ENCODE measurements around the gene RBM28. TPM values are rescaled to one million over a fixed set of nuclear protein-coding genes. Genes with fewer than 3 reads are reported as not detected.
A peak's percentile ranks its signal among the peaks of the same experiment; 100 is the strongest.

RBM28 gene
- total RNA-seq, 1 donor from 2014 or later, result 13.5 TPM

- DNase-seq (ENCODE audit: low spot score) (no peak), ATAC-seq (no peak)
Measured at GRCh38 chr7:128350708-128351295, 7.1 kb upstream of the RBM28 start.

GRCh38 chr7:128349466-128349825, 5.7 kb upstream of the RBM28 start:
- DNase-seq (ENCODE audit: low spot score), result no peak
- no peak for ATAC-seq

- ATAC-seq, result peak; percentile 40
- no peak for DNase-seq (ENCODE audit: low spot score)
Measured at GRCh38 chr7:128347647-128348097, 4.0 kb upstream of the RBM28 start.

- DNase-seq (ENCODE audit: low spot score), result no peak
- ATAC-seq, result no peak
Measured at GRCh38 chr7:128344431-128344774, 695 bp upstream of the RBM28 start.

- DNase-seq (ENCODE audit: low spot score) (no peak), ATAC-seq (no peak)
Measured at GRCh38 chr7:128341733-128342132, 2.0 kb downstream of the RBM28 start.

- DNase-seq (ENCODE audit: low spot score) (no peak), ATAC-seq (no peak)
Measured at GRCh38 chr7:128335730-128336129, 8.0 kb downstream of the RBM28 start.

GRCh38 chr7:128324368-128324680, 19.4 kb downstream of the RBM28 start:
- DNase-seq (ENCODE audit: low spot score) (no peak), ATAC-seq (no peak)

- DNase-seq (ENCODE audit: low spot score) (no peak), ATAC-seq (no peak)
Measured at GRCh38 chr7:128323459-128324367, 20.0 kb downstream of the RBM28 start.

- no peak for ATAC-seq
- no peak for DNase-seq (ENCODE audit: low spot score)
Measured at GRCh38 chr7:128323040-128323439, 20.7 kb downstream of the RBM28 start.

GRCh38 chr7:128322040-128322643, 21.6 kb downstream of the RBM28 start:
- DNase-seq (ENCODE audit: low spot score) (no peak), ATAC-seq (peak; percentile 83)

- no peak for ATAC-seq
- no peak for DNase-seq (ENCODE audit: low spot score)
Measured at GRCh38 chr7:128321044-128321422, 22.7 kb downstream of the RBM28 start.

- ATAC-seq (no peak), DNase-seq (ENCODE audit: low spot score) (no peak)
Measured at GRCh38 chr7:128318691-128319090, 25.0 kb downstream of the RBM28 start.

- ATAC-seq (no peak), DNase-seq (ENCODE audit: low spot score) (no peak)
Measured at GRCh38 chr7:128311013-128311412, 32.7 kb downstream of the RBM28 start.

- ATAC-seq (peak; percentile 52), DNase-seq (ENCODE audit: low spot score) (no peak)
Measured at GRCh38 chr7:128310499-128310898, 33.2 kb downstream of the RBM28 start.

GRCh38 chr7:128309976-128310375, 33.7 kb downstream of the RBM28 start:
- DNase-seq (ENCODE audit: low spot score), result no peak
- no peak for ATAC-seq

- DNase-seq (ENCODE audit: low spot score) (no peak), ATAC-seq (no peak)
Measured at GRCh38 chr7:128309124-128309523, 34.6 kb downstream of the RBM28 start.

- DNase-seq (ENCODE audit: low spot score) (no peak), ATAC-seq (no peak)
Measured at GRCh38 chr7:128307061-128307460, 36.6 kb downstream of the RBM28 start.

- no peak for ATAC-seq
- no peak for DNase-seq (ENCODE audit: low spot score)
Measured at GRCh38 chr7:128304212-128304611, 39.5 kb downstream of the RBM28 start.

- ATAC-seq, result peak; percentile 24
- DNase-seq (ENCODE audit: low spot score), result no peak
Measured at GRCh38 chr7:128303643-128304042, 40.1 kb downstream of the RBM28 start.

- ATAC-seq, result no peak
- DNase-seq (ENCODE audit: low spot score), result no peak
Measured at GRCh38 chr7:128303133-128303532, 40.6 kb downstream of the RBM28 start.

GRCh38 chr7:128302139-128302538, 41.6 kb downstream of the RBM28 start:
- DNase-seq (ENCODE audit: low spot score) (no peak), ATAC-seq (no peak)

GRCh38 chr7:128299109-128299607, 44.5 kb downstream of the RBM28 start:
- DNase-seq (ENCODE audit: low spot score) (no peak), ATAC-seq (no peak)

Data from left lobe of liver (tissue), 2 donors.